Aorta (tissue), 5 donors: ENCODE results near the gene RAB6B. TPM values are rescaled to one million over a fixed set of nuclear protein-coding genes. Genes with fewer than 3 reads are reported as not detected.
A peak's percentile ranks its signal among the peaks of the same experiment; 100 is the strongest.

Source experiments
- ATAC-seq: fragments of 200-7000 bp; cut with Tn5 transposase; one replicate; pipeline ENCODE4 v1.9.1; 2022; ENCODE audit warnings: moderate library complexity; ENCODE audit not compliant: low FRiP score
- DNase-seq, 2 donors: peaks; one replicate each; pipeline ENCODE4 v3.0.0-alpha.2; 2020
- H3K27ac ChIP-seq, 2 donors: one replicate each; pipeline ENCODE4 v1.5.1; 2013; ENCODE audit warnings: low read length in 2 of 2, mild to moderate bottlenecking in 2 of 2, moderate library complexity in 2 of 2, control low read depth in 1 of 2, inconsistent platforms in 1 of 2, low read depth in 1 of 2
- H3K27me3 ChIP-seq, 2 donors: one replicate each; pipeline ENCODE4 v1.6.1; 2013; ENCODE audit warnings: control low read depth in 1 of 2, low read length in 1 of 2, mild to moderate bottlenecking in 1 of 2, moderate library complexity in 1 of 2; ENCODE audit not compliant: insufficient read depth in 2 of 2, control insufficient read depth in 1 of 2
- H3K36me3 ChIP-seq, 2 donors: one replicate each; pipeline ENCODE4 v1.6.1; 2013; ENCODE audit warnings: control low read depth in 1 of 2, low read length in 1 of 2, mild to moderate bottlenecking in 1 of 2; ENCODE audit not compliant: insufficient read depth in 2 of 2, control insufficient read depth in 1 of 2
- H3K4me1 ChIP-seq, 2 donors: one replicate each; pipeline ENCODE4 v1.6.1; 2013; ENCODE audit warnings: low read length in 2 of 2, control low read depth in 1 of 2, mild to moderate bottlenecking in 1 of 2, moderate library complexity in 1 of 2; ENCODE audit not compliant: insufficient read depth in 2 of 2, control insufficient read depth in 1 of 2
- H3K4me3 ChIP-seq, 2 donors: one replicate each; pipeline ENCODE4 v1.5.1; 2013; ENCODE audit warnings: low read length in 2 of 2, control low read depth in 1 of 2, mild to moderate bottlenecking in 1 of 2
- H3K9me3 ChIP-seq: one replicate; pipeline ENCODE4 v1.6.1; 2013; ENCODE audit warnings: mild to moderate bottlenecking, low read length; ENCODE audit not compliant: control insufficient read depth
- WGBS, 2 donors: extraction: QIAGEN DNeasy Blood & Tissue Kit; methylation state at CpG; one replicate each; pipeline ENCODE4 v1.1.7; 2013; 5-methylcytosine and 5-hydroxymethylcytosine counted together
- intact Hi-C, 2 donors: fragments of 100-400 bp; cut with DNase I; formaldehyde crosslinking; loops; one replicate each; pipeline versions ENCODE4 v1.14.2 to v1.15.0; 2022
- polyA plus RNA-seq, 2 donors: library from polyadenylated mRNA; stranded (reverse); fragments of 200-250 nt; gene quantifications; one replicate each; pipeline ENCODE4 v1.2.3, GENCODE V29; 2013
- total RNA-seq, 2 donors: library from RNA; stranded (reverse); fragmentation: NEBNext Ultra II Directional; extraction: Animal tissue kit (Norgen Biotek cat#: 25700); gene quantifications; one replicate each; pipeline ENCODE4 v1.2.1, GENCODE V29; 2021
- donor health status: healthy with polysubstance abuse.
- donor health status: Bipolar disorder and iron deficiency.
- donor health status: DM: no; HTN: no; CAD: no.
- donor health status: DM: no; HTN: no; CAD: no.
- donor health status: DM: yes; HTN: yes; CAD: no.

Gene RAB6B
- total and polyA plus RNA-seq, 4 donors = 0.59 to 12.0 (median 8.2) TPM

DNA sequence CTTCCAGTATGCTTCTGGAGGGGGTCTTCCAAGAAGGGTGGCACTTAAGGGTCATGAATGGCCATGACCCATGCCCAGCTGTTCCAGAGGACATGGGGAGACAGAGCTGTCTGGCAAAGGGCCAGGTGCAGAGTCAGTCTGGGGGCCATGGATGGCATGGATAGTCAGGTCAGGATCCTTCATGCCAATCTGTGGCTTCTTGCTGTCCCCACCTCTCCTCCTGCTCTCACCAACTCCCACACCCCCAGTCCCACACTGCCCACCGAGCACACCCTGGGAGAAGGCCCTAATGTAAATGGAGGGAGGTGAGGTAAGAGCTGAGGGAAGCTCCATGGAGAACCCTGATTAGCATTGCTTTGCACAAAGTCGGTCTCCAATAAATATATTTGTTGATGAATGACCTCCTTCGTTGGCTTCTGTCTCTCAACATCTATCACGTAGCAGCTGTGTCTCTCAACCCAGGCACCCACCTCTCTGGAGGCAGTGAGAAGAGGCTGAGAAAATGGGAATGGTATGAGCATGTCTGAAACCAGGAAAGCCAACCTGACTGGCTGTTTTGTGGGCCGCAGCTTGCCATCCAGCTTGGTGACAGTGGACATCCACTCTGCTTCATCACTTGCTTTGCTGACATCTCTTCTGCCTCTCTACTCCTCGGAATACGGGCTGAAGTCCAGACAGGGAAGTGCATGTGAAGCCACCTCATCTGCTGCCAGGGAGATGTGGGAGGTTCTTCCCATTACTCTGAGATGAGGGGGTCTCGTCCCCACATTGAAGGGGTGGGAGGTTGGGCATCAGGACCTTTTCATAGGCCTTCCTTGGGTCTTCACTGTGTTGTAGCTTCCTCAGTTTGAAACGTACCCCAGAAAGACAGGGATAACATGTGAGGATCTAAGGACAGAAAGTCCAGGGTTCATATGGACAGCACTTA is 37.7 kb upstream of the RAB6B start:
- Histone ChIP-seq H3K36me3 (no peaks in the 10 kb centered on the region), H3K9me3 (no peaks in the 10 kb centered on the region), H3K27me3 (no peaks in the 10 kb centered on the region), H3K4me1 (no peaks in the 10 kb centered on the region), H3K27ac (no peak overlapping the region), H3K4me3 (no peak overlapping the region)
- DNase-seq (peak in 1 of 2 donors; percentile 53), ATAC-seq (no peak)
- intact Hi-C loops = loop anchor here in 1 of 2 donors (5.0 to 10.0 kb wide), 2 partner anchors 104 to 211 kb away; no protein-coding TSS in a partner anchor
- 95% methylated on average over 9 of the region's 9 CpGs for WGBS, 2 donors

DNA sequence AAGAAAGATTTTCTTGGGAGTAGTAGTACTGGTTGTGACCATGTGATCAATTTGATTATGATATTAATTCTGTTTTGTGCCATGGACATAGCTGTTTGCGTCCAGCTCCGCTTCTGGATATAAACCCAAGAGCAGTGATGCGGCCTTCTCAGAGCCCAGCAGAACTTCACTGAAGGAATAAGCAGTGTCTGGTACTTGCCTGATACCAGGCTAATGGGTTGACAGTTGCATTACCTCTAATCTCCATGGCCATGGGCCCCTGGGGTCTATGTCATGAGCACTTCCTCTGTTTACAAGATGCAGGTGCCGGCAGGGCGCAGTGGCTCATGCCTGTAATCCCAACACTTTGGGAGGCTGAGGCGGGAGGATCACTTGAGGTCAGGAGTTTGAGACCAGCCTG is 36.3 kb upstream of the RAB6B start:
- intact Hi-C loops = loop anchor here in 1 of 2 donors (5.0 to 10.0 kb wide), 2 partner anchors 105 to 213 kb away; no protein-coding TSS in a partner anchor
- 93 to 97% methylated on average over 6 of the region's 6 CpGs for WGBS, 2 donors
- no peak overlapping the region for H3K27ac ChIP-seq

DNA sequence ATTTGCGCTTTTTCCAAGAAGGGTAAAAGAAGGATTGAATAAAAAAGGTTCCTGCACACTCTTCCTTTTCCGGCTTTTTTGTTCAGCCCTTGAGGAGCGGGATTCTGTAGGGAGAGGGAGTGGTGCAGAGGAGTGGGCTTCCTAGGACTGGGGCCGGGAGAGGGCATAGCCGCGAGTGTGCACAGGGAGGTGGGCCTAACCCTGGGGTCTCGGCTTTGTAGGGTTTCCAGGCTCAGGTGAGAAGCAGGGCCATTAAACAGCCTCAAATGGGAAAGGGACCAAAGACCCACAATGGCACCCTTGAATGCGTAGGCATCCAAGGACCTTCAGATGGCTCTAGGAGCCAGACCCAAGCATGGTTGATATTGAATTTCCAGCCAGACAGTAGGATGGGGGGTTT is 35.4 kb upstream of the RAB6B start:
- H3K36me3 ChIP-seq = no peaks in the 10 kb centered on the region
- no peak for ATAC-seq
- H3K4me1 ChIP-seq = no peaks in the 10 kb centered on the region
- intact Hi-C loops = loop anchor here in 1 of 2 donors (5.0 to 10.0 kb wide), 2 partner anchors 106 to 214 kb away; no protein-coding TSS in a partner anchor
- no peak overlapping the region for H3K4me3 ChIP-seq
- no peak overlapping the region for H3K27ac ChIP-seq
- 98% methylated on average over 8 of the region's 8 CpGs for WGBS, 2 donors
- H3K9me3 ChIP-seq = no peaks in the 10 kb centered on the region
- no peaks in the 10 kb centered on the region for H3K27me3 ChIP-seq
- DNase-seq = no peak

More for the DNA sequence above, 36.3 kb upstream of the RAB6B start:
- H3K4me3 ChIP-seq = no peak overlapping the region
- ATAC-seq = no peak
- H3K4me1 ChIP-seq = no peaks in the 10 kb centered on the region
- H3K9me3 ChIP-seq = no peaks in the 10 kb centered on the region
- no peaks in the 10 kb centered on the region for H3K36me3 ChIP-seq
- peak in 1 of 2 donors; percentile 35 for DNase-seq
- no peaks in the 10 kb centered on the region for H3K27me3 ChIP-seq

DNA sequence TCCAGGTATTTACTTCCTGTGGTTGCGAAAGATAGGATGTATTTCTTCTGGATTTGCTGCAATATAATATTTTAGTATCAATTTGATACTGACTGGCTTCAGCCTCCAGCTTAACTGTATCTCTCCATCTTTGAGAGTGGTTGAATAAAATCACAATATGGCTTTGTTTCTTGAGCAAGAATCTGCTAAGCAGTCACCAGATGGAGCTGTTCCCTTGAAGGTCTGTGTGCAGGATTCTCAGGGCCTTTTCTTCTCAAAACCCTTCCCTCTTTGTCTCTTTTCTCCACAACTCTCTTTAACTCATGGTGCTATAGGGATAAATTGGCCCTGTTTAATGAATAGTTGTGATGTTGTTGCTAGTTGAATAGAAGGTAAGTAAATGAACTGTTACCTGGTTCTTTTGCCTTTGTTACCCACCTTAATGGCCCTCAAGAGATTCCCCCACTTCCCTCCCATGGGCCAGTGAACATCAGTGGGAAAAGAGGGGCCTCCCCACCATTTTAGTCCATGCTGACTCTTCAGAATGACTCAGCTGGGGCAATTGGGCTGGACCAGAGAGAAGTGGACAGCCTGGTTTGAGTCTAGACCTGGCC is 34.8 kb upstream of the RAB6B start:
- DNase-seq (no peak), ATAC-seq (no peak)
- Histone ChIP-seq H3K36me3 (no peaks in the 10 kb centered on the region), H3K27me3 (no peaks in the 10 kb centered on the region), H3K4me3 (no peak overlapping the region), H3K27ac (no peak overlapping the region), H3K9me3 (no peaks in the 10 kb centered on the region), H3K4me1 (no peaks in the 10 kb centered on the region)
- 79 to 81% methylated on average over 1 of the region's 1 CpG for WGBS, 2 donors
- intact Hi-C loops = loop anchor here in 1 of 2 donors (5.0 to 10.0 kb wide), 2 partner anchors 107 to 214 kb away; no protein-coding TSS in a partner anchor

DNA sequence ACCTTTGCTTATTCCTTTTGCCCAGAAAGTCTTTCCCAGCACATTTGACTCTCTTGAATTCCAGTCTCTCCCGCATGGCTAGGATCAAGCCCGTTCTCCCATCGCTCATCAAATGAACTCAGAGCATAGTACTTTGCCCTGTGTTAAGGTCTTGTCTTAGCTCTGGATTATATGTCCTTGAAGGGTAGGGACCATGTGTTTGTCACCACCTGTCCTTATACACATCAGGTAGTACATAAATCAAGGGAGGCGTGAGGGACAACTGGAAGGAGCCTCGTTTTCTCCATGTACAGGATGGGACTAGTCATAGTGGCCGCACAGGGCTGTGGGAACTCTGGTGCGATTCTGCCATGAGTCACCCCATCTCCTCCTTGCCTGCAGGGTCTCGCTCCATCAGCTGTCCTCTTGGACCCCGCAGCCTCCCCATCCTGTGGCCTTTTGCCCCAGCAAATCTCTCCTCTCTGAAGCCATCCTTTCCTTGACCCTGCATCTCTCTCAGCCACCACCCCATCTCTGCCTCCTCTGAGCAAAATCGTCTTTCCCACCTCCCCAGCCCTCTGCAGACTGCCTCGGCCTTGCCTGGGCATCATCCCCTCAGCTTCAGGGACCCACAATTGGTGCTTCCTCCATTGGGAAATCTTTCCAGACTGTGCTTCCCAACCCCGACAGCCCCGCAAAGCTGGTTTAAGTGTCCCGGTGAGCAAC is 33.4 kb upstream of the RAB6B start:
- WGBS, 2 donors = 94 to 97% methylated on average over 14 of the region's 14 CpGs
- no peak for DNase-seq
- intact Hi-C loops = loop anchor here (1.0 to 10.0 kb wide), 3 partner anchors 110 to 264 kb away; partner anchors contain the start of gene TOPBP1 (in 1 of the 2)
- no peaks in the 10 kb centered on the region for H3K9me3 ChIP-seq
- no peaks in the 10 kb centered on the region for H3K4me1 ChIP-seq
- H3K27ac ChIP-seq = no peak overlapping the region
- H3K27me3 ChIP-seq = no peaks in the 10 kb centered on the region
- H3K4me3 ChIP-seq = no peak overlapping the region
- H3K36me3 ChIP-seq = no peaks in the 10 kb centered on the region
- ATAC-seq = no peak

DNA sequence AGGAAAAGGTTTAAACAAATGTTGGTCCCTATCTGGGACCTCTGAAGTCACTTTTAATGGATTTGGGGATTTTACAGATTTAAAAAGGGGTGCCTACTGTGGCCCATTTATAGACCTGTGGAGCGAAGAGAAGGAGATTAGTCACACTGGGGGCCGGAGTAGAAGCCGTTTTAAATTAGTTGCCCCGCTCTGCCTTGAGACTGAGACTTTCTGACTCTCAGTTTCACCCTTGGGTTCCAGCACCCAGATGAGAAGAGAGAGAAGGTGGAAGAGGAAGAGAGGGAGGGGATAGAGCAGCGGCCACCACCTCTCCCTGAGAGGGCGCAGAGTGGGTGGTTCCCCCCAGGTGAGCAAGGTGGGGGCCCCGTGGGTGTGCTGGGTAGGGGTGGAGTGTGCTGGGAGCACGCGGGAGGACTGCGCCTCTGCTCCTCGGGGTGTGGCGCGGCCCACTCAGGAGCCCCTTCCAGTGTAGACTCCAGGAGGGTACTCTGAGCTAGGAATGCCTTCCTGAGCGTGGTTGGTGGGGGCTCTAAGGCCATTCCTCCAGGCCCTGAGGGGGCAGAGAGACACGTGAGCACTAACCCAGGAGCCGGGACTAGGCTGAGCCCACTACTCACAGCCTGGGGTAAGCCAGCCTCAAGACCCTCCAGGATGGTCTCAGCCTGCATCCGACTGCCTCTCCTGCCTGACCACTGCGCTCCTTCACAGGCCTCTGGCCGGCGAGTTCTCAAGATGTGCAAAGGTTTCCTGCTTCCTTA is 32.6 kb upstream of the RAB6B start:
- 87 to 88% methylated on average over 20 of the region's 20 CpGs for WGBS, 2 donors
- intact Hi-C loops = loop anchor here (2.0 to 10.0 kb wide), 2 partner anchors 110 to 264 kb away; partner anchors contain the start of gene TOPBP1 (in 1 of the 2)

DNA sequence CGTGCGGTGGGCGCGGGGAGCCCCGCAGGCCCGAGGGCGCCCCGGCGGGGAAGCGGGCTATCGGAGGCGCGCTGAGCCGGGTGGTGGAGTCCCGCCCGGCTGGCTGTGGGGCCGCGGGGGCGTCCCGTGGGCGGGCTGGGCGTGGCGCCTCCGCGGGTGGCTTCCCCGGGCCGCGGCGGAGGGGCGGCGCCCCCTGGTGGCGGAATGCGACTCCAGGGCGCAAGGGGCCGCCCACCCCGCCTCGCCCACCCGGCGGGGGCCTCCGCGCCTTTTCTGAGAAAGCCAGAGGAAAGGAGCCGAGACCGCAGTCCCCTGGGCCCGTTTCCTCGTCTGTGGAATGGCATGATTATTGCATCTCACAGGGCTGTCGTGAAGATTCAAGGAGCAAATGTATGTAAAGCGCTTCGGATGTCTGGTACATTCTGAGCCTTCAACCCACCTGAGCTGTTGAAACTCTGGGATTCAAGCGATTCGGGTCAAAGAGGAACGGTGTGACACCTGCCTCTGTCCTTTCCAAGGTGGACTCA is 31.9 kb upstream of the RAB6B start:
- Histone ChIP-seq H3K27me3 (no peaks in the 10 kb centered on the region), H3K27ac (no peak overlapping the region)
- peak in 1 of 2 donors; percentile 92 for DNase-seq

More for the DNA sequence above, 32.6 kb upstream of the RAB6B start:
- ATAC-seq (no peak), DNase-seq (no peak)
- no peak overlapping the region for H3K4me3 ChIP-seq
- H3K27me3 ChIP-seq = no peaks in the 10 kb centered on the region
- no peaks in the 10 kb centered on the region for H3K9me3 ChIP-seq
- H3K4me1 ChIP-seq = no peaks in the 10 kb centered on the region
- no peak overlapping the region for H3K27ac ChIP-seq
- H3K36me3 ChIP-seq = no peaks in the 10 kb centered on the region

More for the DNA sequence above, 31.9 kb upstream of the RAB6B start:
- peak; percentile 87 for ATAC-seq
- H3K4me3 ChIP-seq = peak overlapping the region; percentile 28 to 54
- H3K36me3 ChIP-seq = no peaks in the 10 kb centered on the region
- 2 to 4% methylated on average over 31 to 51 of the region's 51 CpGs for WGBS, 2 donors
- H3K4me1 ChIP-seq = no peaks in the 10 kb centered on the region
- H3K9me3 ChIP-seq = no peaks in the 10 kb centered on the region
- intact Hi-C loops = loop anchor here (2.0 to 10.0 kb wide), 2 partner anchors 109 to 263 kb away; partner anchors contain the start of gene TOPBP1 (in 1 of the 2)
